HG03064 (cell line): ENCODE results near the gene CFAP119.

Source experiments
- ATAC-seq: cut with Tn5 transposase; IDR thresholded peaks from one replicate; pipeline ENCODE4 v1.9.1; 2021; ENCODE audit warnings: low read depth; ENCODE audit not compliant: unreplicated experiment

Gene CFAP119

GRCh38 chr16:30715750-30716445, 46.0 kb downstream of the CFAP119 start:
- no peak for ATAC-seq

GRCh38 chr16:30711712-30712111, 50.1 kb downstream of the CFAP119 start:
- ATAC-seq, result no peak

- no peak for ATAC-seq
These were observed 50.9 kb downstream of the CFAP119 start for GRCh38 chr16:30710971-30711370.
